HG03521 (cell line): ENCODE results near the gene CIAO3.

ENCODE experiments used
- ATAC-seq: cut with Tn5 transposase; IDR thresholded peaks from one replicate; pipeline ENCODE4 v1.9.1; 2021; ENCODE audit warnings: mild to moderate bottlenecking, moderate library complexity; ENCODE audit not compliant: unreplicated experiment

CIAO3 gene

GRCh38 chr16:740764-741505 is at the start of gene CIAO3:
CIAO3 (minus strand) TSS chr16:740997; CDS start chr16:740985, 12 bp downstream.
- ATAC-seq = peak; percentile 70

GRCh38 chr16:790086-790485 is 49.3 kb upstream of the CIAO3 start:
- no peak for ATAC-seq

GRCh38 chr16:789191-789850 is 48.5 kb upstream of the CIAO3 start:
- ATAC-seq = no peak

- ATAC-seq = peak; percentile 68
Observed at GRCh38 chr16:788399-789126, 47.8 kb upstream of the CIAO3 start, which contains the start of gene CHTF18. CHTF18 (plus strand) TSS chr16:788620; CDS start chr16:788685, 65 bp downstream.

GRCh38 chr16:787978-788398 is 47.2 kb upstream of the CIAO3 start, which contains the start of gene RPUSD1:
RPUSD1 (minus strand) TSS chr16:788381; CDS start chr16:787737, 644 bp downstream.
- no peak for ATAC-seq

- no peak for ATAC-seq
Observed at GRCh38 chr16:787321-787966, 46.6 kb upstream of the CIAO3 start.

GRCh38 chr16:785563-786535 is 45.1 kb upstream of the CIAO3 start:
- ATAC-seq = no peak

- no peak for ATAC-seq
Observed at GRCh38 chr16:784431-784830, 43.6 kb upstream of the CIAO3 start.

- ATAC-seq = no peak
Observed at GRCh38 chr16:783404-784161, 42.8 kb upstream of the CIAO3 start.

GRCh38 chr16:782766-783403 is 42.1 kb upstream of the CIAO3 start:
- ATAC-seq = no peak

GRCh38 chr16:782258-782657 is 41.5 kb upstream of the CIAO3 start:
- ATAC-seq = no peak

GRCh38 chr16:781346-782010 is 40.7 kb upstream of the CIAO3 start:
- no peak for ATAC-seq

- no peak for ATAC-seq
Observed at GRCh38 chr16:780296-780695, 39.5 kb upstream of the CIAO3 start.

GRCh38 chr16:779561-779960 is 38.8 kb upstream of the CIAO3 start:
- ATAC-seq = no peak

GRCh38 chr16:778909-779527 is 38.2 kb upstream of the CIAO3 start:
- no peak for ATAC-seq

- ATAC-seq = no peak
Observed at GRCh38 chr16:778447-778846, 37.6 kb upstream of the CIAO3 start.

GRCh38 chr16:777826-778225 is 37.0 kb upstream of the CIAO3 start:
- ATAC-seq = no peak

GRCh38 chr16:776824-777223 is 36.0 kb upstream of the CIAO3 start:
- ATAC-seq = no peak
